ENCODE results near the gene WDFY4.

The WDFY4 gene

GRCh38 chr10:48771234-48771633 lies 86.6 kb downstream of the WDFY4 start:
- DNase-seq (ENCODE audit: low read depth in 1 of 2, low spot score in 1 of 2): no peak

- no peak for DNase-seq (ENCODE audit: low read depth in 1 of 2, low spot score in 1 of 2)
Measured at GRCh38 chr10:48772059-48772458, 87.4 kb downstream of the WDFY4 start.

DNA sequence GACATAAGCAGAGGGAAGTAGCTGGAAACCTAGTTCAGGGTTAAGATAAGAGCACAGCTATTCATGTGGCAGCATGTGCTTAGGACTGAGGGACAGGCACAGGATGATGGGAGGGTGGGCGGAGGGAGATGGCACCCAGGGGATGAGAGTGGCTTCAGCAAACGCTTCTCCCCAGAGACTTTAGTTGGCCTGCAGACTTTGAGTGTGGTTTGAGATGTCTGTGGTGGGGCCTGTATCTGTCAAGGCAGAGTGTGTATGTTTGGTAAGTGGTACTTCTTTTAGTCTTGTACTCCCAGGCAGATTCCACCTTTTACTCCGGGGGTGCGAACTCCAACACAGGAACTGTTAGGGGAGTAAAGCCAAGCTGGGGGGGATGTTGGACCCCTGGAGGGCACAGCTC lies 88.9 kb downstream of the WDFY4 start:
- no peak for DNase-seq (ENCODE audit: low read depth in 1 of 2, low spot score in 1 of 2)

GRCh38 chr10:48774416-48775205 lies 89.9 kb downstream of the WDFY4 start:
- no peak for DNase-seq (ENCODE audit: low read depth in 1 of 2, low spot score in 1 of 2)

GRCh38 chr10:48775206-48775517 lies 90.5 kb downstream of the WDFY4 start:
- no peak for DNase-seq (ENCODE audit: low read depth in 1 of 2, low spot score in 1 of 2)

DNA sequence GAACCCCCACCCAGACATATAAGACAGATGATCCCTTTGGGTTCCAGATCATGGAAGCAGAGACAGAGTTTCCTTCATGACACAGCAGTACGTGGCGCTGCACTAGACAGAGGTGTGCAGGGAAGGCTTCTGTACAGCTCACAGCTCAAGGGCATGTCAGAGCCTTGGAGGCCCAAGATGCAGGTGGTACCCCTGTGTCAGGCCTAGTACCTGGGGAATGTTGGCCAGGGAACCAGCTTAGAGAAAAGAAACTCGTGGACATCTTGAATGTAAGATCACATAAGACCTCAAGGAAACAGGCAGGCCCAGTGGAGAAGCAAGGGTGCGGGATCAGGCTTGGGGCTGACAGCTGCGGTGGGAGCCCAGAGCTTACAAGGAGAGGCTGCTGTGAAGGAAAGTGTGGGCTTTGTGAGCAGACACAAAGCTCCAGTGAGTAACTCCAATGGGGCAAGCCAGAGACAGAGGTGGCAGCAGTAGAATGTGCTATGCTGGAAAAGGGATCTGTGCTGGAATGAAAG lies 91.4 kb downstream of the WDFY4 start:
- no peak for DNase-seq (ENCODE audit: low read depth in 1 of 2, low spot score in 1 of 2)

DNA sequence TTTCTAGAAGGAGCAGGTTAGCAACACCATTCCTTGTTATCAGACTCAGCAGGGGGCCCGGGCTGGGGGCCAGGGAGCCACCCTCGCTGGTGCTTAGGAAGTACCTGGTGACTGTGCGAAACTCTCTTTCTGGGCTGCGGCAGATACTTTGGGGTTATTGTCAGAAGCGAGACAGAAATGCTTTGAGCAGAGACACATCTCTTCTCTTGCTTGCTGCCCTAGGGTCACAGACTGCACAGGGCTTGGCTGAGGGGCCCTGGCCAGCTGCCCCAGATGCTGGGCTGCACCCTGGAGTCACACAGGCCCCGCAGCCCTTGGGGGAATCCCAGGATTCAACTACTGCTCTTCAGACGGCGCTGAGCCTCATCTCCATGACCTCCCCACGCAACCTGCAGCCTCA lies 91.9 kb downstream of the WDFY4 start:
- DNase-seq (ENCODE audit: low read depth in 1 of 2, low spot score in 1 of 2): no peak

DNA sequence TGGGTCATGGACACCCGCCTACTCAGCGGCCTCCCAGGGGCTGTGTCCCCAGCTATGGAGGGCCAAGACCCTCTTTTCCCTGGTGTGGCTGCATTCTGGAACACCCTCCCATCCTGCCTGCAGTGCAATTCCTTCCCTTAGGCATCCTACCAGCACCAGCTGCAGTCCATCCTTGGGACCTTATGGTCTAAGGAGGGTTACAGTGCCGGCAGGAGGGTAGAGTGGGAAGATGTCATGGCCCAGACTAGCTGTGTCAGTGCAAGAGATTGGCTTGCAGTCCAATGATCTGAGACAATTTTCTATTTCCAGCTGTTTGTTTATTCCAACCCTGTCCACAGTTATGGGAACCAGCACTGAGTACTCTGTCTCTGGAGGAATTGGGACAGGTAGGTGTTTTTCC lies 92.4 kb downstream of the WDFY4 start:
- DNase-seq (ENCODE audit: low read depth in 1 of 2, low spot score in 1 of 2): no peak

GRCh38 chr10:48778193-48778857 lies 93.7 kb downstream of the WDFY4 start:
- no peak for DNase-seq (ENCODE audit: low read depth in 1 of 2, low spot score in 1 of 2)

- no peak for DNase-seq (ENCODE audit: low read depth in 1 of 2, low spot score in 1 of 2)
Measured at GRCh38 chr10:48779077-48779476, 94.4 kb downstream of the WDFY4 start.

DNA sequence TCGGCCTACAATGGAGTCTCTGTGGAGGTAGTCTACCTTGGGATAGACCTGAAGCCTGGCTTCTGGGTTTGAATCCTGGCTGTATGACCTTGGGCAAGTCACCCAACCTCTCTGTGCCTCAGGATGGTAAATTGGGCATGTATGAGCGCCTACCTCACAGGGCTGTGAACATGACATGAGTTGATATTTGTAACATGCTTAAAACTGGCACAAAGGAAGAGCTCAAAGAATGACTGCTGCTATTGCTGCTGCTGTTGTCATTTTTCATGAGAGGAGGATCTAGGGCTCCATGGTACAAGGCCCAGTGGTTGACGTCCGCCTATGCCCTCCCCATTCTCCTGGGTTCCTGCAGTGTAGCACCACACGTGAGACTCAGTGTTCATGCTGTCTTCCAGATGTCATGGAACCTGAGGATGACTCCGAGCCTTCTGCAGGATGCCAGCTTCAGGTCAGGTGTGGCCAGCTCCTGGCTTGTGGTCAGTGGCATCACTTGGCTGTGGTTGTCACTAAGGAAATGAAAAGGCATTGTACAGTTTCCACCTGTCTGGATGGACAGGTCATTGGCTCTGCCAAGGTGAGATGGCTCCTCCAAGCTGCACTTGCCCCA lies 95.0 kb downstream of the WDFY4 start:
- no peak for DNase-seq (ENCODE audit: low read depth in 1 of 2, low spot score in 1 of 2)

DNA sequence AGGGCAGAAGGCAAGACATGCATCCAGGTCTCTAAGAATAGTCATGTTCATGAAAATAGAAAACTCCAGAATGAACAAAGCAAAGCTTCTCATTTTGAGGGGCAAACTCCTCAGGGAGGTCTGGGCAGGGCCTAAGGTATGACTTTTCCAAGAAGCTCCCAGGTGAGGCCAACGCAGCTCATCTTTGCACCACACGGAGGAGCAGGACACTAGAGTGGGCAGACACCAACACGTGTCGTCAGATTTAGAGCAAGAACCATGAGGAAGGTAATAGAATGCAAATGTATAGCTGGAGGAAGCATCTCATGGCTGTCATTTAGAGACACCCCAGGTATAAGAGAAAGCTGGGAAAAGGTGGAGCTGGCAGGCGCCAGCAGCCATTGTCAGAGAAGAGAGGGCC lies 95.7 kb downstream of the WDFY4 start:
- no peak for DNase-seq (ENCODE audit: low read depth in 1 of 2, low spot score in 1 of 2)

GRCh38 chr10:48782386-48782785 lies 97.7 kb downstream of the WDFY4 start:
- DNase-seq (ENCODE audit: low read depth in 1 of 2, low spot score in 1 of 2): no peak

DNA sequence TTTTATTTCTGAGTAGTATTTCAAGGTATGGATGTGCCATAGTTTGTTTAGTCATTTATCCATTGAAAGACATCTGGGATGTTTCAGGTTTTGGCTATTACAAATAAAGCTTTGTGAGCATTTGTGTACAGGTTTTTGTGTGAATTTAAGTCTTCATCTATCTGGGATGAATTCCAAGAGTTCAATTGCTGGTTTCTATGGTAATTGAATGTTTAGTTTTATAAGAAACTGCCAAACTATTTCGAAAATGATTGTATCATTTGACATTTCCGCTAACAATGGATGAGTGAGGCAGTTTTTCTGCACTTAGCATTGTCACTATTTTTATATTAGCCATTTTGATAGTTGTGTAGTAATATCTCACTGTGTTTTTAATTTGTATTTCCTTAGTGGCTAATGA lies 99.4 kb downstream of the WDFY4 start:
- no peak for DNase-seq (ENCODE audit: low read depth in 1 of 2, low spot score in 1 of 2)

- no peak for DNase-seq (ENCODE audit: low read depth in 1 of 2, low spot score in 1 of 2)
Measured at GRCh38 chr10:48785796-48786195, 101.1 kb downstream of the WDFY4 start.

GRCh38 chr10:48786606-48787282 lies 102.1 kb downstream of the WDFY4 start:
- DNase-seq (ENCODE audit: low read depth in 1 of 2, low spot score in 1 of 2): no peak

DNA sequence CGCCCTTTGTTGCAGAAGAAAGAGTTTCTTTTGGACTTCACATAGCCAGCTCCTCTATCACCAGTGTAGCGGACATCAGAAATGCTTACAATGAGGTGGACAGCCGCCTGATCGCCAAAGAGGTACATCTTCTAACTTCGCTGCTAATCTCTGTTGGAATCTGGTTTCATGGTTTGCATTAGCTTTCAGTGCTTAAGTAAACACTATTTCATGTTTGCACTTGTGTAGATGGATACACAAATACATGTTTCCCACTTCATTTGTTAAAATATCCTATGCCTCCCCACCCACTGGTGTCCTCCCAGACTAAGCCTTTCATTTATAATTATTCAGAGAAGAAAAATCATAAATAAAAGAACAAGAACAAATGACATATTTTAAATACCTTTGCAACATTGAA lies 103.9 kb downstream of the WDFY4 start:
- no peak for DNase-seq (ENCODE audit: low read depth in 1 of 2, low spot score in 1 of 2)

- no peak for DNase-seq (ENCODE audit: low read depth in 1 of 2, low spot score in 1 of 2)
Measured at GRCh38 chr10:48789486-48790456, 105.1 kb downstream of the WDFY4 start.

- DNase-seq (ENCODE audit: low read depth in 1 of 2, low spot score in 1 of 2): no peak
Measured at GRCh38 chr10:48790457-48791044, 105.9 kb downstream of the WDFY4 start.

- DNase-seq (ENCODE audit: low read depth in 1 of 2, low spot score in 1 of 2): no peak
Measured at GRCh38 chr10:48791267-48791928, 106.7 kb downstream of the WDFY4 start.

Measured in activated CD4-positive, alpha-beta T cell treated with anti-CD3 and anti-CD28 coated beads, Interleukin-2, amount 50 U/mL, for 24 hours (primary cell).